Spleen (tissue), 7 donors: ENCODE measurements around the gene TMEM184A.

ENCODE experiments used
- POLR2A ChIP-seq, 3 donors: fragments of 450-650 bp; IDR thresholded peaks; one replicate each; pipeline ENCODE4 v1.5.1; 2017; ENCODE audit warnings: antibody characterized with exemption in 3 of 3, mild to moderate bottlenecking in 1 of 3
- POLR2AphosphoS5 ChIP-seq, 3 donors: sonication (generic); formaldehyde crosslinking; IDR thresholded peaks; one replicate each; pipeline ENCODE4 v1.5.1; 2017; ENCODE audit warnings: antibody characterized with exemption in 3 of 3
- TF ChIP-seq, protein P1 (sequence below), 11 experiments: fragments of 200-600 bp in 7 of 11; fragments of 450-650 bp in 4 of 11; sonication (generic) in 4 of 11; IDR thresholded peaks in 8 of 11; conservative IDR thresholded peaks in 3 of 11; 1 replicate in 7 of 11; 2 replicates in 4 of 11; pipeline versions ENCODE4 v1.4.0 to v1.8.0; 2016 to 2021; ENCODE audit warnings: antibody characterized with exemption in 11 of 11, inconsistent platforms in 4 of 11, mild to moderate bottlenecking in 1 of 11
- donor health status: DM: no; HTN: no; CAD: no; lungs with moderate emphysema.
- donor health status: DM: no; HTN: no; CAD: no.
- donor health status: DM: no; HTN: no; CAD: no.

DNA sequence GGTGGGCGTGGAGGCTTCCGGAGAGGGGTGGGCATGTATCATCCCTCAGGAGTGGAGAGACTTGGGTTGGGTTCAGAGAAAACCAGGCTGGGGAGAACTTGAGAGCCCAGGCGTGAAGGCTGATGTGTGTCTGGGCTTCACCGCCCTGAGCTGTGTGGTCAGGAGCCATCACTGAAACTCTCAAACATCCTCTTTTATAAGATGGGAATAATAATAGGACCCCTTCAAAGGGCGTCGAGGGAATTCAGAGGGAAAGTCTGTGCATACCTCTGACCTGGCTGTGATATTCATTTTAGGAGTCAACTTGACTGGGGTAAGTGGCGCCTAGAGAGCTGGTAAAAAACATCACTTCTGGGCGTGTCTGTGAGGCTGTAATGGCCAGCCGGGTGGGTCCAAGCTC is 34.9 kb upstream of the TMEM184A start:
- TF ChIP-seq POLR2AphosphoS5 (IDR thresholded peaks at IDR 0.05) (no peak), POLR2A (IDR thresholded peaks at IDR 0.05) (no peak)
- TF ChIP-seq, protein P1, sequence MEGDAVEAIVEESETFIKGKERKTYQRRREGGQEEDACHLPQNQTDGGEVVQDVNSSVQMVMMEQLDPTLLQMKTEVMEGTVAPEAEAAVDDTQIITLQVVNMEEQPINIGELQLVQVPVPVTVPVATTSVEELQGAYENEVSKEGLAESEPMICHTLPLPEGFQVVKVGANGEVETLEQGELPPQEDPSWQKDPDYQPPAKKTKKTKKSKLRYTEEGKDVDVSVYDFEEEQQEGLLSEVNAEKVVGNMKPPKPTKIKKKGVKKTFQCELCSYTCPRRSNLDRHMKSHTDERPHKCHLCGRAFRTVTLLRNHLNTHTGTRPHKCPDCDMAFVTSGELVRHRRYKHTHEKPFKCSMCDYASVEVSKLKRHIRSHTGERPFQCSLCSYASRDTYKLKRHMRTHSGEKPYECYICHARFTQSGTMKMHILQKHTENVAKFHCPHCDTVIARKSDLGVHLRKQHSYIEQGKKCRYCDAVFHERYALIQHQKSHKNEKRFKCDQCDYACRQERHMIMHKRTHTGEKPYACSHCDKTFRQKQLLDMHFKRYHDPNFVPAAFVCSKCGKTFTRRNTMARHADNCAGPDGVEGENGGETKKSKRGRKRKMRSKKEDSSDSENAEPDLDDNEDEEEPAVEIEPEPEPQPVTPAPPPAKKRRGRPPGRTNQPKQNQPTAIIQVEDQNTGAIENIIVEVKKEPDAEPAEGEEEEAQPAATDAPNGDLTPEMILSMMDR (IDR thresholded peaks at IDR 0.05 in 8 of 11, conservative IDR thresholded peaks at IDR 0.05 in 3 of 11) = no peak
